Measurements from ENCODE around the gene C15orf40. TPM values are rescaled to one million over a fixed set of nuclear protein-coding genes. Genes with fewer than 3 reads are reported as not detected.

C15orf40 gene
- total RNA-seq, 1 experiment from 2014 or later: 27.5 TPM

DNA sequence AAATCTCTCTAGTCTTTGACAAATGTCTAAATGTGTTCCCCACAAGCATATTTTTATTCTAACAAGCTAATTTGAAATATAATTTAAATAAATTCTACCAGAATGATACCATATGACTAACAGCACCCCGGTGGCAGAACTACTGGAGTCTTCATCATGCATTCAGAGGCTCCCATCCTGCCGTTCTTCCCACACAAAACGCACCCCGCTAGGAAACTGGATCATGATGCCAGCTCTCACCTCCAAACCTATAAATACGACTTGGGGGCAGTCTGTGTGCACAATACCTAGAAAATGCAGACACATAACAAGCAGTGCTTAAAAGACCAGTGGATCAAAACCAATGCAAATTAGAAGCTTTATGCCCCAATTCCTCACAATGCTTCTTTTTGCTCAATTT, 67.4 kb downstream of the C15orf40 start (continued):
- no peak for TF ChIP-seq ZNF219 (CRISPR knock-in tag; IDR thresholded peaks at IDR 0.05; ENCODE audit: borderline replicate concordance)
- TF ChIP-seq, protein P1, sequence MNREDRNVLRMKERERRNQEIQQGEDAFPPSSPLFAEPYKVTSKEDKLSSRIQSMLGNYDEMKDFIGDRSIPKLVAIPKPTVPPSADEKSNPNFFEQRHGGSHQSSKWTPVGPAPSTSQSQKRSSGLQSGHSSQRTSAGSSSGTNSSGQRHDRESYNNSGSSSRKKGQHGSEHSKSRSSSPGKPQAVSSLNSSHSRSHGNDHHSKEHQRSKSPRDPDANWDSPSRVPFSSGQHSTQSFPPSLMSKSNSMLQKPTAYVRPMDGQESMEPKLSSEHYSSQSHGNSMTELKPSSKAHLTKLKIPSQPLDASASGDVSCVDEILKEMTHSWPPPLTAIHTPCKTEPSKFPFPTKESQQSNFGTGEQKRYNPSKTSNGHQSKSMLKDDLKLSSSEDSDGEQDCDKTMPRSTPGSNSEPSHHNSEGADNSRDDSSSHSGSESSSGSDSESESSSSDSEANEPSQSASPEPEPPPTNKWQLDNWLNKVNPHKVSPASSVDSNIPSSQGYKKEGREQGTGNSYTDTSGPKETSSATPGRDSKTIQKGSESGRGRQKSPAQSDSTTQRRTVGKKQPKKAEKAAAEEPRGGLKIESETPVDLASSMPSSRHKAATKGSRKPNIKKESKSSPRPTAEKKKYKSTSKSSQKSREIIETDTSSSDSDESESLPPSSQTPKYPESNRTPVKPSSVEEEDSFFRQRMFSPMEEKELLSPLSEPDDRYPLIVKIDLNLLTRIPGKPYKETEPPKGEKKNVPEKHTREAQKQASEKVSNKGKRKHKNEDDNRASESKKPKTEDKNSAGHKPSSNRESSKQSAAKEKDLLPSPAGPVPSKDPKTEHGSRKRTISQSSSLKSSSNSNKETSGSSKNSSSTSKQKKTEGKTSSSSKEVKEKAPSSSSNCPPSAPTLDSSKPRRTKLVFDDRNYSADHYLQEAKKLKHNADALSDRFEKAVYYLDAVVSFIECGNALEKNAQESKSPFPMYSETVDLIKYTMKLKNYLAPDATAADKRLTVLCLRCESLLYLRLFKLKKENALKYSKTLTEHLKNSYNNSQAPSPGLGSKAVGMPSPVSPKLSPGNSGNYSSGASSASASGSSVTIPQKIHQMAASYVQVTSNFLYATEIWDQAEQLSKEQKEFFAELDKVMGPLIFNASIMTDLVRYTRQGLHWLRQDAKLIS (CRISPR knock-in tag; IDR thresholded peaks at IDR 0.05; ENCODE audit: borderline replicate concordance): no peak

DNA sequence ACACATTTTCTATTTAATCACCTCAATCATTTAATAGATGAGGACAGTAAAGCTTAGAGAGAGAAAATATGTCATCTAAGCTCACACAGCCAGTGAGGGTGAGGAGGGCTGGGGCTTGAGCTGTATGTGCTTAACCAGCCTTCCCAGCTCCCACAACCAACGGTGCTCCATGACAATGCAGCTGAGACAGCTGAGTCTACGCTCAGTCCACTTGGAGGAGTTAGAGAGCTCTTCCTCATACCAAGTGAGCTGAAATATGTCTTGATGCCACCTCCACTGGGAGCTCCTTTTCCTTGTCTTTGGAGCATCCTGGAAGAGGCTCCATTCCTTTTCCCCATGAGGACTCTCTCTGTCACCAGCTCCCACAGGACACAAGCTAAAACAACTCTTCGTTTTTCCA, 68.3 kb downstream of the C15orf40 start:
- TF ChIP-seq, protein P2, sequence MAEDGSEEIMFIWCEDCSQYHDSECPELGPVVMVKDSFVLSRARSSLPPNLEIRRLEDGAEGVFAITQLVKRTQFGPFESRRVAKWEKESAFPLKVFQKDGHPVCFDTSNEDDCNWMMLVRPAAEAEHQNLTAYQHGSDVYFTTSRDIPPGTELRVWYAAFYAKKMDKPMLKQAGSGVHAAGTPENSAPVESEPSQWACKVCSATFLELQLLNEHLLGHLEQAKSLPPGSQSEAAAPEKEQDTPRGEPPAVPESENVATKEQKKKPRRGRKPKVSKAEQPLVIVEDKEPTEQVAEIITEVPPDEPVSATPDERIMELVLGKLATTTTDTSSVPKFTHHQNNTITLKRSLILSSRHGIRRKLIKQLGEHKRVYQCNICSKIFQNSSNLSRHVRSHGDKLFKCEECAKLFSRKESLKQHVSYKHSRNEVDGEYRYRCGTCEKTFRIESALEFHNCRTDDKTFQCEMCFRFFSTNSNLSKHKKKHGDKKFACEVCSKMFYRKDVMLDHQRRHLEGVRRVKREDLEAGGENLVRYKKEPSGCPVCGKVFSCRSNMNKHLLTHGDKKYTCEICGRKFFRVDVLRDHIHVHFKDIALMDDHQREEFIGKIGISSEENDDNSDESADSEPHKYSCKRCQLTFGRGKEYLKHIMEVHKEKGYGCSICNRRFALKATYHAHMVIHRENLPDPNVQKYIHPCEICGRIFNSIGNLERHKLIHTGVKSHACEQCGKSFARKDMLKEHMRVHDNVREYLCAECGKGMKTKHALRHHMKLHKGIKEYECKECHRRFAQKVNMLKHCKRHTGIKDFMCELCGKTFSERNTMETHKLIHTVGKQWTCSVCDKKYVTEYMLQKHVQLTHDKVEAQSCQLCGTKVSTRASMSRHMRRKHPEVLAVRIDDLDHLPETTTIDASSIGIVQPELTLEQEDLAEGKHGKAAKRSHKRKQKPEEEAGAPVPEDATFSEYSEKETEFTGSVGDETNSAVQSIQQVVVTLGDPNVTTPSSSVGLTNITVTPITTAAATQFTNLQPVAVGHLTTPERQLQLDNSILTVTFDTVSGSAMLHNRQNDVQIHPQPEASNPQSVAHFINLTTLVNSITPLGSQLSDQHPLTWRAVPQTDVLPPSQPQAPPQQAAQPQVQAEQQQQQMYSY (CRISPR knock-in tag; IDR thresholded peaks at IDR 0.05): peak; percentile 53; the same call in 1 of the 2 replicates
- no peak for TF ChIP-seq SP1 (CRISPR knock-in tag; conservative IDR thresholded peaks at IDR 0.05)
- TF ChIP-seq, protein P3, sequence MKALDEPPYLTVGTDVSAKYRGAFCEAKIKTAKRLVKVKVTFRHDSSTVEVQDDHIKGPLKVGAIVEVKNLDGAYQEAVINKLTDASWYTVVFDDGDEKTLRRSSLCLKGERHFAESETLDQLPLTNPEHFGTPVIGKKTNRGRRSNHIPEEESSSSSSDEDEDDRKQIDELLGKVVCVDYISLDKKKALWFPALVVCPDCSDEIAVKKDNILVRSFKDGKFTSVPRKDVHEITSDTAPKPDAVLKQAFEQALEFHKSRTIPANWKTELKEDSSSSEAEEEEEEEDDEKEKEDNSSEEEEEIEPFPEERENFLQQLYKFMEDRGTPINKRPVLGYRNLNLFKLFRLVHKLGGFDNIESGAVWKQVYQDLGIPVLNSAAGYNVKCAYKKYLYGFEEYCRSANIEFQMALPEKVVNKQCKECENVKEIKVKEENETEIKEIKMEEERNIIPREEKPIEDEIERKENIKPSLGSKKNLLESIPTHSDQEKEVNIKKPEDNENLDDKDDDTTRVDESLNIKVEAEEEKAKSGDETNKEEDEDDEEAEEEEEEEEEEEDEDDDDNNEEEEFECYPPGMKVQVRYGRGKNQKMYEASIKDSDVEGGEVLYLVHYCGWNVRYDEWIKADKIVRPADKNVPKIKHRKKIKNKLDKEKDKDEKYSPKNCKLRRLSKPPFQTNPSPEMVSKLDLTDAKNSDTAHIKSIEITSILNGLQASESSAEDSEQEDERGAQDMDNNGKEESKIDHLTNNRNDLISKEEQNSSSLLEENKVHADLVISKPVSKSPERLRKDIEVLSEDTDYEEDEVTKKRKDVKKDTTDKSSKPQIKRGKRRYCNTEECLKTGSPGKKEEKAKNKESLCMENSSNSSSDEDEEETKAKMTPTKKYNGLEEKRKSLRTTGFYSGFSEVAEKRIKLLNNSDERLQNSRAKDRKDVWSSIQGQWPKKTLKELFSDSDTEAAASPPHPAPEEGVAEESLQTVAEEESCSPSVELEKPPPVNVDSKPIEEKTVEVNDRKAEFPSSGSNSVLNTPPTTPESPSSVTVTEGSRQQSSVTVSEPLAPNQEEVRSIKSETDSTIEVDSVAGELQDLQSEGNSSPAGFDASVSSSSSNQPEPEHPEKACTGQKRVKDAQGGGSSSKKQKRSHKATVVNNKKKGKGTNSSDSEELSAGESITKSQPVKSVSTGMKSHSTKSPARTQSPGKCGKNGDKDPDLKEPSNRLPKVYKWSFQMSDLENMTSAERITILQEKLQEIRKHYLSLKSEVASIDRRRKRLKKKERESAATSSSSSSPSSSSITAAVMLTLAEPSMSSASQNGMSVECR (CRISPR knock-in tag; IDR thresholded peaks at IDR 0.05; ENCODE audit: borderline replicate concordance): no peak
- no peak for TF ChIP-seq JAZF1 (CRISPR knock-in tag; IDR thresholded peaks at IDR 0.05)
- H3K27ac Mint-ChIP-seq: no peak overlapping the region
- ChIA-PET CTCF (interaction anchor here (0.8 to 1.6 kb wide), 8 partner anchors 18 to 94 kb away, joined by 3 to 11 read pairs (median 5); no protein-coding TSS in a partner anchor), POLR2A (no interaction called here)
- H3K9me3 Mint-ChIP-seq: no peaks in the 10 kb centered on the region
- no peak for DNase-seq (ENCODE audit: low spot score)
- 0 out of 2 replicates have a peak, but pooled peaks cover 3% of the 10 kb centered on the region for H3K4me1 Mint-ChIP-seq
- no peaks in the 10 kb centered on the region for H3K36me3 Mint-ChIP-seq
- H3K27me3 Mint-ChIP-seq (ENCODE audit: low read depth): no peaks in the 10 kb centered on the region
- ATAC-seq: peak; percentile 83
- H3K4me3 Mint-ChIP-seq: no peak overlapping the region

DNA sequence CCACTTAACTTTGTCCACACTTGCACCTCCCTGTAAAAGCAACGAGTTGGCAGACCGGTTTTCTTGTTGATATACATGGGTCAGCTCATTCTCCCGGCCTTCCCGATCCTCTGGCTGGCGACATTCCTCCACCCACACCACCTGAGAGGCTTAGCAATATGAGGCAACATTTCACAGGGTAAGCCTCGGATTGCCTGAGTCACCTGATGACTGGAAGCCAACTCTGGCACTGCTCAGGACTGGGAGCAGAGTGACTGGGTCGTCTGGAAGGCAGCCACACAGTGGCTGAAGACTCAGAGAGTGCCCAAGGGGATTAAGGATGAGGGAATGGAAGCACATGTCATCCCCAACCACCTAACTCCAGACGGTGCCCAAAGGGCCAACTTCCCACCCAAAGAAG, 68.7 kb downstream of the C15orf40 start:
- no peak for ATAC-seq
- Mint-ChIP-seq H3K4me3 (no peak overlapping the region), H3K27me3 (ENCODE audit: low read depth) (no peaks in the 10 kb centered on the region), H3K9me3 (no peaks in the 10 kb centered on the region), H3K36me3 (no peaks in the 10 kb centered on the region), H3K4me1 (0 out of 2 replicates have a peak, but pooled peaks cover 3% of the 10 kb centered on the region), H3K27ac (no peak overlapping the region)
- no peak for DNase-seq (ENCODE audit: low spot score)
- ChIA-PET CTCF (interaction anchor here (0.8 to 1.6 kb wide), 8 partner anchors 18 to 94 kb away, joined by 3 to 11 read pairs (median 5); no protein-coding TSS in a partner anchor), POLR2A (no interaction called here)
- TF ChIP-seq, protein P3 (CRISPR knock-in tag; IDR thresholded peaks at IDR 0.05; ENCODE audit: borderline replicate concordance): no peak
- TF ChIP-seq ZNF425 (CRISPR knock-in tag; conservative IDR thresholded peaks at IDR 0.05) (no peak), CREM (CRISPR knock-in tag; IDR thresholded peaks at IDR 0.05) (no peak), ZNF317 (CRISPR knock-in tag; IDR thresholded peaks at IDR 0.05; ENCODE audit: borderline replicate concordance, low read depth) (no peak), ATF3 (CRISPR knock-in tag; conservative IDR thresholded peaks at IDR 0.05) (no peak), JUN (CRISPR knock-in tag; IDR thresholded peaks at IDR 0.05) (no peak), GTF2I (CRISPR knock-in tag; conservative IDR thresholded peaks at IDR 0.05) (no peak), FOXK1 (CRISPR knock-in tag; IDR thresholded peaks at IDR 0.05) (no peak)

Data from WTC11 (cell line).